Endodermal cell (in vitro differentiated cells): ENCODE results near the gene SPAG6. TPM values are rescaled to one million over a fixed set of nuclear protein-coding genes. Genes with fewer than 3 reads are reported as not detected.

Experiments used
- DNase-seq: peaks from one replicate; pipeline ENCODE4 v3.0.0-alpha.2; 2017
- H3K27ac ChIP-seq: 2 replicates; pipeline ENCODE4 v1.5.1; 2013; ENCODE audit warnings: mild to moderate bottlenecking, low read depth, low read length, moderate library complexity
- H3K27me3 ChIP-seq: 2 replicates; pipeline ENCODE4 v1.6.1; 2013; ENCODE audit warnings: mild to moderate bottlenecking, low read length, moderate library complexity; ENCODE audit not compliant: insufficient read depth, control insufficient read depth, poor library complexity, severe bottlenecking
- H3K36me3 ChIP-seq: 2 replicates; pipeline ENCODE4 v1.7.0; 2013; ENCODE audit warnings: mild to moderate bottlenecking, low read length, moderate library complexity; ENCODE audit not compliant: control insufficient read depth, insufficient read depth
- H3K4me1 ChIP-seq: one replicate; pipeline ENCODE4 v1.7.0; 2013; ENCODE audit warnings: low read length; ENCODE audit not compliant: control insufficient read depth, insufficient read depth
- H3K4me3 ChIP-seq: 2 replicates; pipeline ENCODE4 v1.5.1; 2013; ENCODE audit warnings: mild to moderate bottlenecking, low read length, moderate library complexity
- H3K9ac ChIP-seq: 2 replicates; pipeline ENCODE4 v1.6.1; 2013; ENCODE audit warnings: mild to moderate bottlenecking, low read length, moderate library complexity; ENCODE audit not compliant: poor library complexity, severe bottlenecking; ENCODE audit errors: extremely low read depth
- H3K9me3 ChIP-seq: 2 replicates; pipeline ENCODE4 v1.6.1; 2013; ENCODE audit warnings: mild to moderate bottlenecking, low read length, moderate library complexity; ENCODE audit not compliant: control insufficient read depth
- H3K27ac Mint-ChIP-seq: 2 replicates; pipeline ENCODE4 v1.8.0; 2020; ENCODE audit warnings: mixed read lengths
- H3K27me3 Mint-ChIP-seq: 2 replicates; pipeline ENCODE4 v1.8.0; 2021; ENCODE audit warnings: mild to moderate bottlenecking, mixed read lengths; ENCODE audit not compliant: insufficient read depth
- H3K36me3 Mint-ChIP-seq: 2 replicates; pipeline ENCODE4 v1.8.0; 2020; ENCODE audit warnings: low read depth, mixed read lengths
- H3K4me1 Mint-ChIP-seq: 2 replicates; pipeline ENCODE4 v1.8.0; 2020; ENCODE audit warnings: mixed read lengths
- H3K4me3 Mint-ChIP-seq: 2 replicates; pipeline ENCODE4 v1.8.0; 2020; ENCODE audit warnings: mild to moderate bottlenecking, moderate library complexity, mixed read lengths
- H3K9me3 Mint-ChIP-seq: 2 replicates; pipeline ENCODE4 v1.8.0; 2020; ENCODE audit warnings: mild to moderate bottlenecking, mixed read lengths
- CTCF ChIP-seq: fragments of 200-600 bp; sonication (generic); conservative IDR thresholded peaks from 2 replicates; pipeline ENCODE4 v1.5.0; 2021; ENCODE audit warnings: antibody characterized with exemption, mild to moderate bottlenecking
- WGBS, 2 experiments: methylation state at CpG; one replicate each; pipeline versions ENCODE4 v1.1.5 to v1.1.7; 2013; ENCODE audit warnings: missing lambda C conversion rate in 2 of 2, mixed read lengths in 1 of 2; ENCODE audit not compliant: insufficient coverage in 1 of 2, insufficient read length in 1 of 2; 5-methylcytosine and 5-hydroxymethylcytosine counted together
- total RNA-seq, 2 donors: library from RNA; stranded (reverse); fragmentation: NEBNext Ultra II Directional in 1 of 2; extraction: Animal tissue kit (Norgen Biotek cat#: 25700) in 1 of 2; gene quantifications; 2 replicates in 1 of 2; 3 replicates in 1 of 2; pipeline ENCODE4 v1.2.1, GENCODE V29; 2021

SPAG6 gene
- total RNA-seq, 2 donors from 2014 or later = 1.1 to 2.1 TPM

- Histone ChIP-seq H3K27ac (no peak overlapping the region), H3K4me1 (no peaks in the 10 kb centered on the region), H3K36me3 (no peaks in the 10 kb centered on the region), H3K27me3 (peaks cover 34% of the 10 kb centered on the region), H3K4me3 (no peak overlapping the region), H3K9me3 (no peaks in the 10 kb centered on the region), H3K9ac (no peak overlapping the region)
- H3K4me3 Mint-ChIP-seq = no peak overlapping the region
- no peak for DNase-seq
- no peaks in the 10 kb centered on the region for H3K36me3 Mint-ChIP-seq
- H3K27ac Mint-ChIP-seq = no peak overlapping the region
- H3K4me1 Mint-ChIP-seq = no peaks in the 10 kb centered on the region
- WGBS, 2 experiments = 80 to 89% methylated on average over 1 to 4 of the region's 4 CpGs
- no peaks in the 10 kb centered on the region for H3K9me3 Mint-ChIP-seq
- peaks cover 59% of the 10 kb centered on the region for H3K27me3 Mint-ChIP-seq
- TF ChIP-seq CTCF = no peak
Measured at GRCh38 chr10:22444219-22444788, 99.0 kb downstream of the SPAG6 start.

- no peak overlapping the region for H3K4me3 Mint-ChIP-seq
- 83 to 94% methylated on average over 3 of the region's 3 CpGs for WGBS, 2 experiments
- no peak for DNase-seq
- Histone ChIP-seq H3K9ac (no peak overlapping the region), H3K9me3 (no peaks in the 10 kb centered on the region), H3K36me3 (no peaks in the 10 kb centered on the region), H3K27me3 (peaks cover 23% of the 10 kb centered on the region), H3K27ac (no peak overlapping the region), H3K4me1 (no peaks in the 10 kb centered on the region), H3K4me3 (no peak overlapping the region)
- no peak for TF ChIP-seq CTCF
- H3K4me1 Mint-ChIP-seq = no peaks in the 10 kb centered on the region
- H3K27me3 Mint-ChIP-seq = peaks cover 48% of the 10 kb centered on the region
- H3K36me3 Mint-ChIP-seq = no peaks in the 10 kb centered on the region
- no peaks in the 10 kb centered on the region for H3K9me3 Mint-ChIP-seq
- no peak overlapping the region for H3K27ac Mint-ChIP-seq
Measured at GRCh38 chr10:22445495-22445894, 100.2 kb downstream of the SPAG6 start.

GRCh38 chr10:22447068-22447467, 101.8 kb downstream of the SPAG6 start:
- Mint-ChIP-seq H3K36me3 (no peaks in the 10 kb centered on the region), H3K27me3 (peaks cover 33% of the 10 kb centered on the region), H3K4me1 (no peaks in the 10 kb centered on the region), H3K9me3 (peaks cover 5% of the 10 kb centered on the region), H3K27ac (no peak overlapping the region), H3K4me3 (no peak overlapping the region)
- WGBS, 2 experiments = 86 to 92% methylated on average over 1 of the region's 2 CpGs
- no peak overlapping the region for H3K4me3 ChIP-seq
- no peaks in the 10 kb centered on the region for H3K9me3 ChIP-seq
- DNase-seq = no peak
- no peak overlapping the region for H3K9ac ChIP-seq
- TF ChIP-seq CTCF = no peak
- no peak overlapping the region for H3K27ac ChIP-seq
- H3K36me3 ChIP-seq = no peaks in the 10 kb centered on the region
- no peaks in the 10 kb centered on the region for H3K4me1 ChIP-seq
- peaks cover 10% of the 10 kb centered on the region for H3K27me3 ChIP-seq
